LHCN-M2 (cell line): ENCODE data around the gene FAM53A. TPM values are rescaled to one million over a fixed set of nuclear protein-coding genes. Genes with fewer than 3 reads are reported as not detected.
A peak's percentile ranks its signal among the peaks of the same experiment; 100 is the strongest.

Experiments
- DNase-seq: peaks from one replicate; pipeline ENCODE4 v3.0.0-alpha.2; 2012; ENCODE audit warnings: low read depth
- polyA plus RNA-seq: library from polyadenylated mRNA; unstranded; fragments of >200 nt; gene quantifications from one replicate; pipeline ENCODE4 v1.2.1, GENCODE V29; 2012; ENCODE audit warnings: missing spikeins
- total RNA-seq: library from RNA; depleted of rRNA; stranded (reverse); fragments of >200 nt; gene quantifications from 2 replicates; pipeline ENCODE4 v1.2.3, GENCODE V29; 2014; rRNA removed

Gene FAM53A, protein sequence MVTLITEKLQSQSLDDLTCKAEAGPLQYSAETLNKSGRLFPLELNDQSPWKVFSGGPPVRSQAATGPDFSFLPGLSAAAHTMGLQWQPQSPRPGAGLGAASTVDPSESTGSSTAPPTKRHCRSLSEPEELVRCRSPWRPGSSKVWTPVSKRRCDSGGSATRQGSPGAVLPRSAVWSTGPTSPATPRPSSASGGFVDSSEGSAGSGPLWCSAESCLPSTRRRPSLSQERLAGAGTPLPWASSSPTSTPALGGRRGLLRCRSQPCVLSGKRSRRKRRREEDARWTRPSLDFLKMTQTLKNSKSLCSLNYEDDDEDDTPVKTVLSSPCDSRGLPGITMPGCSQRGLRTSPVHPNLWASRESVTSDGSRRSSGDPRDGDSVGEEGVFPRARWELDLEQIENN
- total RNA-seq: 11.1 and 12.3 TPM in 2 replicates
- polyA plus RNA-seq: 3.6 TPM

DNA sequence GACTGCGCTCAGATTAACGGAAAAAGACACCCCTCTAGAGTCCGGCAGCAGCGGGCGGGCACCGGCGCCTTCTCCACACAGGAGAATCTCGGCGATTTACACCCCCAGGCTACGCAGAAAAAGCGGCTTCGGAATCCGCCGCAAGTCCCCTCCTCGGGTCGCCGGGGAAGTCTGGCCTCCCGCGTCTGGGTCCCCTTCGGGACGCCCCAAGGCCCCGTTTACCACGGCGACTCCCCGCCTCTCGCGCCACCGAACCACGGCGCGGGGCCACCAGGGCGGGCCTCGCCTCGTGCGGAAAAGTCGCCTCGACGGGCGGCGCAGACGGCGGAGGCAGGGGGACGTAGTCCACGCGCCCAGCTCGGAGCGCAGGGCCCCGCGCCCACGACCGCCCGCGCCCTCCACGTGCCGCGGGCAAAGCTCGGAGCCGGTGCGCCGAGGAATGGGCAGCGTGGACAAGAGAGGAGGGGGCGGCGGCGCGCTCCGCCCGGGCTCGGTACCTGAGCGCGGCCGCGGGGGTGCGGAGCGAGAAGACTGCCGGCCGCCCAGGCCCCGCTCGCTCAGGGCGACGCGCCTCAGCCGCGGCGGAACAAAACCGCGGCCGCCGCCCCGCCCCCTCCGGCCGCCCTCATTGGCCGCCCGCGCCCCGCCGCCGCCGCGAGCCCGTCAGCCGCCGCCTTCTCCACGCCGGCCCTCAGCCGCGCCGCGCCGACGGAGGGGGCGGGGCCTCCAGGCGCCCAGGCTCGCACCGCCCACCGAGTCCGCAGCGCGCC lies at the start of gene FAM53A:
Gene FAM53A, minus strand, starts transcription at position 578 of the 770 bp plus-strand sequence. CDS start 15,572 bp downstream, outside the sequence.
- DNase-seq: peak; percentile 79

DNA sequence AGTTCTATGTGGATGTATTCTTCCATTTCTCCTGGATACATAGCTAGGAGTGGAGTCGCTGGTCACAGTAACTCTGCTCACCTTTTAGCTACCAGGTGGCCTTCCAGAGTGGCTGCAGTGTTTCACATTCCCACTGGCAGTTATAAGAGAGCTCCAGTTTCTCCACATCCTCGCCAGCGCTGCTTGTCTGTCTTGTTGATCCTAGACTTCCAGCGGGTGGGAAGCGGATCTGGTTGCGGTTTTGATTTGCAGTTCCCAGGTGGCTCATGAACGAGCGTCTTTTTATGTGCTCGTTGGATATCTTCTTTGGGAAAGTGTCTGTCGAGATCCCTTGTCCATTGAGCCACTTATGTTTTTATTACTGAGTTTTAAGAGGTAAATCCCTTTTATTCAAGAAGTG lies 48.8 kb upstream of the FAM53A start:
- no peak for DNase-seq

DNA sequence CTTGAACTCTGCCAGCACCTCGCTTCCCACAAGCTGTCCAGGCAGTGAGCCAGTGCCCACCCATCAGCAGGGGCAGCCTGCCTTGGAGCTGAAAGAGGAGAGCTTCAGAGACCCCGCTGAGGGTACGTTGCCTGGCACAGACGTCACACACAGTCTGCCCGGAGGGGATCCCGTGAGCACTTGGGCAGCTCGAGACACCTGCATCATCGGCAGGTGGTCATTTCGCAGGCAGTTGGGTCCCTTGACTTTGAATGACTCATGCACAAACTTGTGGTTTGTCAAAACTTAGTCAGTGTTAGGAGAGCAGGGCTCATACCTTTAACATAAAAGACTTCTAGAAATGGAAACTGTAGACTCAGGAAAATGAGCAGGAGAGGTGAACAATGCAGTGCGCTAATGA lies 47.1 kb upstream of the FAM53A start:
- DNase-seq: peak; percentile 34

DNA sequence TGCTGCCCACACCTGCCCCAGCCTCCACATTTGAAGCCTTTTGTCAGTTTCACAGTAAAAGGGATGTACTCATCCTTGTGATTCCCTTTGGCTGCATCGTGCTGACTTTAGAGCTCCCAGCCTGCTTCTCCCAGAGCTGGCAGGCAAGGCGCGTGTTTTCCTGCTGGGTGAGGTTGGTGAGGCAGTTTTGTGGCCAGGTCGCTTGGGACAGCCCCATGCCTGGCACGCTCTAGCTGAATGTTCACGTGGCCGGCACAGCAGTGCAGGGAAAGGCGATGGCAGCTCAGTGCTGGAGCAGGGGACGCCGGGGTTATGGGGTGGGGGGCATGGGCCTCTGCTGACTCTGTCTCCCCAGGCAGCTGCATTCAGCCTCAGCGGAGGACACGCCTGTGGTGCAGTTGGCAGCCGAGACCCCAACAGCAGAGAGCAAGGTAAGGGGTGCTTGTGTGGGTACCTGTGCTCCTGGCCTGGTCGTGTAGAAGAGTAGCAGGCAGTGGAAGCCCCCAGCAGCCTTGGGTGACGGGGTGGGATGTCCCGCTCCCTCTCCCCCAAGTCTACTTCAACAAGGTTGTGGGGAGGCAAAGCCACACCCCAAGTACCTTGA lies 46.5 kb upstream of the FAM53A start:
- no peak for DNase-seq

DNA sequence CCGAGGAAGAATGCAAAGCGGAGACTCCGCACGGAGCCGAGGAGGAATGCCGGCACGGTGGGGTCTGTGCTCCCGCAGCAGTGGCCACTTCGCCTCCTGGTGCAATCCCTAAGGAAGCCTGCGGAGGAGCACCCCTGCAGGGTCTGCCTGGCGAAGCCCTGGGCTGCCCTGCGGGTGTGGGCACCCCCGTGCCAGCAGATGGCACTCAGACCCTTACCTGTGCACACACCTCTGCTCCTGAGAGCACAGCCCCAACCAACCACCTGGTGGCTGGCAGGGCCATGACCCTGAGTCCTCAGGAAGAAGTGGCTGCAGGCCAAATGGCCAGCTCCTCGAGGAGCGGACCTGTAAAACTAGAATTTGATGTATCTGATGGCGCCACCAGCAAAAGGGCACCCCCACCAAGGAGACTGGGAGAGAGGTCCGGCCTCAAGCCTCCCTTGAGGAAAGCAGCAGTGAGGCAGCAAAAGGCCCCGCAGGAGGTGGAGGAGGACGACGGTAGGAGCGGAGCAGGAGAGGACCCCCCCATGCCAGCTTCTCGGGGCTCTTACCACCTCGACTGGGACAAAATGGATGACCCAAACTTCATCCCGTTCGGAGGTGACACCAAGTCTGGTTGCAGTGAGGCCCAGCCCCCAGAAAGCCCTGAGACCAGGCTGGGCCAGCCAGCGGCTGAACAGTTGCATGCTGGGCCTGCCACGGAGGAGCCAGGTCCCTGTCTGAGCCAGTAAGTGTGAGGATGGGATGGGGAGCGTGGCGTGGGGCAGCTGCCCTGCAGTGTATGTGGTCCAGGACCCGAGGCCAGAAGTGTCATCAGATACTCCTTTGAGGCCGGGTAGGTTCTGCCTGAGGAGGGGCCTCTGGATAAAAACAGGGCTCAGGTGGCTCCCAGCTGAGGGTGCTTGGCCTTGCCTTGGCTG lies 44.2 kb upstream of the FAM53A start:
- no peak for DNase-seq

DNA sequence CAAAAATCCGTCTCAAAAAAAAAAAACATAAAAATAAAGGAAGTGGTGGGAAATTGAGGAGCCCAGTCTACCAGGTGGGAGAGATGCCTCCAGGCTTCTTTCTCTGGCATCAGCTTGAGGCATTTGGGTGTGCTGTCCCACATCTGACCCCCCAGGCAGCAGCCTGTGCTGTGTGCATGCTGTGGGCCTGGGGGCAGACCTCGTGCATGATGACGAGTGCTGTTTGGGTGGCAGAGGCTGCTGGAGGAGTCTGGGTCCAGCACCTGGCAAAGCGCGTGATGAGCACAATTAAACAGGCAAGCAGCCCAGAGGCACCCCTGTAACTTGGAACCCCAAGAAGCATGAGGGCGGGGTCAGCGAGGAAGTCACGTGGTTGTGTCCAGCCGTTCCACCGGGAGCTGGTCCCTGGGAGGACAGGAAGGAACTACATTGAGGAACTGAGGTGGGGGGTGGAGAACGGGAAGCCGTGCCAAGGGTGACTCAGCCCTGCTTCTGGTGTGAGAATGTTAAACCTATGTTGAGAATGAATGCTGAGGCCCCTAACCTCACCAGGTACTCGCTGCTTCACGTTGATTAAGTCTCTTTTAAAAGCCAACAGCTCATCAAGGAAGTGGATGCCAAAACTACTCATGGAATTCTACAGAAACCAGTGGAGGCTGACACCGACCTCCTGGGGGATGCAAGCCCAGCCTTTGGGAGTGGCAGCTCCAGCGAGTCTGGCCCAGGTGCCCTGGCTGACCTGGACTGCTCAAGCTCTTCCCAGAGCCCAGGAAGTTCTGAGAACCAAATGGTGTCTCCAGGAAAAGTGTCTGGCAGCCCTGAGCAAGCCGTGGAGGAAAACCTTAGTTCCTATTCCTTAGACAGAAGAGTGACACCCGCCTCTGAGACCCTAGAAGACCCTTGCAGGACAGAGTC lies 43.3 kb upstream of the FAM53A start:
- DNase-seq: peak; percentile 66

DNA sequence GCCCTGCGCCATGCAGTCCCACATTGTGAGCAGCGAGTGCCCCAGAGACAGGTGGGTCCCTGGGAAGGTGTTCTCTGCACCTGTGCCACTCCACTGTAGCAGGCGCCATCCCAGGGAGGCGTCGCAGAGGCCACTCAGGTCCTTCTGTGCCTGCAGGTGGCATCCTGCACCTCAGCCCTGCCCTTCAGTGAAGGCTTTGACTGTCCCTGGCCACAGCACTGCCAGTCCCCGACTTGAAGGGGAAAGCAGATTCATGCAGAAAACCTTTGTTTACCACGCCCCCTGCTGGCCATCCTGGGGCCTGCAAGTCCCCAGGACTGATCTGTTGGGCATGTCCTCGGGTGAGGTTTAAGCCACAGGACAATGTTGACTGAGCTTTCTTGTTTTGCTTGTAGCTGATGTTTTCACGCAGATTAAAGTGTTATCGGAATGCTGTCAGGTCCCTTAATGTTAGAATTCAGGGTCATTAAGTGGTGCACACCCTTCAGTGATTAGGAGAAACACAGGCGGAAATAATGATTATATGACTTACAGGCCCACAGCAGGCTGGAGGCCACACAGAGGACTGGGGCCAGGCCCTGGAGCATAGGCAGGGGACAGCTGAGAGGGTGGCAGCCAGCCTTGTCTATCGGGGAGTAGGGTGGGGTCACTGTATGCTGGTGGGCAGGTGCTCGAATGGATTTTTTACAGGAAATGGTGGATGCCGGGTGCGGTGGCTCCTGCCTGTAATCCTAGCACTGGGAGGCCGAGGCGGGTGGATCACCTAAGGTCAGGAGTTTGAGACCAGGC lies 42.2 kb upstream of the FAM53A start:
- DNase-seq: peak; percentile 77

DNA sequence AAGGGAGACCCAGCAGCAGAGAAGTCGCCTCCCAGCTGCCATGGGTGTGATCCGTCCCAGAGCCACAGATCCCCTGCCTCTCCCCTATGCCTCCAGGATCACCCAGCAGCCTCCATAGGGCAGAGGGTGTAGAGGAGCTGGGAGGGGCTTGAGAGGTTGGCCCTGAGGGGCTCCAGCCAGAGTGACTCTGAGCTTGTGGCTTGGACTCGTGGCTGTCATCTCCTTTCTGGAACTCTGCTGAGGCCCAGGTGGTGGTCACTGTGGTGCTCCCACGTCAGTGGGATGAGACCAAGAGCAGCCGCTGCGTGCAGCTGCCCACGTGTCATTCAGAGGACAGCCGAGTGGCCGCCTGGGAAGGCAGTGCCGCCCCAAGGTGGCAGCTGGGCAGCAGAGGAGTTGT lies 41.4 kb upstream of the FAM53A start:
- DNase-seq: no peak

DNA sequence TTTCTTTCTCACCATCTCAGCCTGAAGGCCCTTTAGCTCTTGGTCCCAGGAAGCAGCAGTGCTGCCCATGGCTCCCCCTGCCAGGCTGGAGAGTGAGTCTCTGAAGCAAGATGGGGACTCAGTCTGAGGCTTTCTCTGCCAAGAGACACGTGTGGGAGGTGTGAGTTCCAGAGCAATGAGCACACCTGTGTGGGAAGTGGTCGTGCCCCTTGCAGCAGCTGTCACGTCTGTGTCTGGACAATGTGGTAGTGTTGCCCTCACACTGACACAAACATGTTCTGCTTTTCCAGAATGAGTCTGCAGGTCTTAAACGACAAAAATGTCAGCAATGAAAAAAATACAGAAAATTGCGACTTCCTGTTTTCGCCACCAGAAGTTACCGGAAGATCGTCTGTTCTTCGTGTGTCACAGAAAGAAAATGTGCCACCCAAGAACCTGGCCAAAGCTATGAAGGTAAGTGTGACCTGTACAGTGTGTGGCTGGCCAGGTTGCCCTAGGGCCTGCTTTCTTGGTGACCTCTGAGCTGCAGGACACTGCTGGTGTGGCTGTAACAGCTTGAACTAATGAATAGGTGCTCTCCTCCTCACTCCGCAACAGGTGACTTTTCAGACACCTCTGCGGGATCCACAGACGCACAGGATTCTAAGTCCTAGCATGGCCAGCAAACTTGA lies 39.2 kb upstream of the FAM53A start:
- no peak for DNase-seq

DNA sequence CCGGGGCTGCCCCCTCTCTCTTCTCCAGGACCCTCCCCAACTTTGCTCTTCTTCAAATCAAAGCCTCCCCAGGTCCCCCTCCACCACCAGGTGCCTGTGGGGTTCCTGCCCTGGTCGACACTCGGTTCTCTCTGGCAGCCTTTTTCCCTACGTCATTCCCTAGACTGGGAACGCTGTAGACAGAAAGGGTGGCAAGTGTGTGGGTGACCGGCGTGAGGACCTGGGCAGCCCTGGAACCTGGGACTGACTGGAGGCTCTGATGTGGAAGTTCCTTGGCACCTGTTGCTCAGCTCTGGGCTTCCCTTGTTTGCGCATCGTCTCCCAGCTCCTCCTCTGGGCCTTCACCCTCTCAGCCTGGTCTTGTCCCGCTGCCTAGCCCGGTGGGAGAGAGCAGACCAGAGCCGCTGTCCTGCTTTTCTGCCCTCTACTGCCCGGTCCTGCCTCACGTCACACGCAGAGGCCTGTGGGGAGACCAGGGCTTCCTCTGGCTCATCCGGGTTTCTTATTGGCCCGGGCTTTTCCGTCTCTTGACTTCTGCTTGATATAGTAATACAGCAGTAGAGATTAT lies 38.5 kb upstream of the FAM53A start:
- no peak for DNase-seq

DNA sequence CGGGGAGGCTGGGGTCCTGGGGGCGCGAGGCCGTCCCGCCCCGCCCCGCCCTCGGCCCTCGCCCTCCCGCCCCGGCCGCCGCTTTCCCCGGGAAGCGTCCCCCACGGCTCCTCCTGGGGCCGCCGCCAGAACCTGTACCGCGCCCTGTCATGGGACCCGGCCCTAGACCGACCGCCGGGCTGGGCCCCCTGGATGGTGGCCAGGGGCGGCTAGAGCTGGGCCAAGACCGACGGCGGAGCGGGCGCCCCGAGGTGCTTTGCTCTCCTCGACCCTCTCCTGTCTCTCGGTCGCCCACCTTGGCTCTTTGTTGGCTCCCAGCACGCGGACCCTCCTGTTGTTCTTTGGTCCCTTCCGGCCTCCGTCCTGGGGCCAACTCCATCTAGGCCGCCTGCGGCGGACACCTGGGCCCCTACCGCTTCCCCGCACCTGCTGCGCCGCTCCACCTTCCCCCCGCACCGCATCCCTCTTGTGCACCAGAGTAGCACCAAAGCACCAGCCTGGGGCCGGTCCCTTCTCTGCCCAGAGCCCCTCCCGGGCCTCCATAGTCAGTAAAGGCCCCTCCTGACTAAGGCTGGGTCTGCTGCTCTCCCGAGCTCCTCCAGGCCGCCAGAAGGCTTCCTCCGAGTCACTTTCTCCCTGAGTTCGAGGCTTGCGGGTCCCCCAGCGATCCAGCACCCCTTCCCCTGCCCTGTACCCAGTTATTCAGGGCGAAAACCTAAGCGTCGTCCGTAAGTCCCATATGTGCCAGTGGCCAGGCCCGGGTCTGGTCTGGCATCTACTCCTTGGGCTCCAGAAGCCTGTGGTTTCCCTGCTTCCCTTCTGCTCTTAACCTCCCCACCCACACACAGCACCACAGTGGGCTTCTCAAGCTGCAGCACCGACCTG lies 37.8 kb upstream of the FAM53A start:
- no peak for DNase-seq

DNA sequence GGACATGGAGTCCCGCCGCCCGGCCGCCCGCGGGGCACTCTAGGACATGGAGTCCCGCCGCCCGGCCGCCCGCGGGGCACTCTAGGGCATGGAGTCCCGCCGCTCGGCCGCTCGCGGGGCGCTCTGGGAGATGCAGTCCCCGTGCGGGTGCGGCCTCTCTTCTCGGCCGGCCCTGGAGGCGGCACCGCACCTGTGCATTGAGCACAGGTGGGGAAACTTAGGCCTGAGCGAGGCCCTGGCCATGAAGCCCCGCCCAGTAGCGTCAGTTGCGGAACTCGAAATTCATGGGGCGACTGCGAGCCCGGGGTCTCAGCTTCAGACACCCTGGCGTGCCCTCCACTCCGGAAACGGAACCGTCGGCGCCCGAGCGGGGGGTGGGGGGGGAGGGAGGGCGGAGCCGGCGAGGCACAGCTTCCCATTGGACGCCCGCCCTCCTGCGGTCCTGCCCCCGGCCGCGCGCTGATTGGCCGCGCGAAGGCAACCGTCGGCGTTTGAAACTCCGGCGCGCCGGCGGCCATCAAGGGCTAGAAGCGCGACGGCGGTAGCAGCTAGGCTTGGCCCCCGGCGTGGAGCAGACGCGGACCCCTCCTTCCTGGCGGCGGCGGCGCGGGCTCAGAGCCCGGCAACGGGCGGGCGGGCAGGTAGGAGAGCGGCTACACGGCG lies 37.0 kb upstream of the FAM53A start, which contains the start of the genes TACC3 and TMEM129:
Gene TACC3, plus strand, starts transcription at position 519 of the 663 bp plus-strand sequence. CDS start 1,901 bp downstream, outside the sequence.
Gene TMEM129, minus strand, starts transcription at position 321 of the 663 bp plus-strand sequence. CDS start 486 bp downstream, outside the sequence.
- DNase-seq: peak; percentile 95

DNA sequence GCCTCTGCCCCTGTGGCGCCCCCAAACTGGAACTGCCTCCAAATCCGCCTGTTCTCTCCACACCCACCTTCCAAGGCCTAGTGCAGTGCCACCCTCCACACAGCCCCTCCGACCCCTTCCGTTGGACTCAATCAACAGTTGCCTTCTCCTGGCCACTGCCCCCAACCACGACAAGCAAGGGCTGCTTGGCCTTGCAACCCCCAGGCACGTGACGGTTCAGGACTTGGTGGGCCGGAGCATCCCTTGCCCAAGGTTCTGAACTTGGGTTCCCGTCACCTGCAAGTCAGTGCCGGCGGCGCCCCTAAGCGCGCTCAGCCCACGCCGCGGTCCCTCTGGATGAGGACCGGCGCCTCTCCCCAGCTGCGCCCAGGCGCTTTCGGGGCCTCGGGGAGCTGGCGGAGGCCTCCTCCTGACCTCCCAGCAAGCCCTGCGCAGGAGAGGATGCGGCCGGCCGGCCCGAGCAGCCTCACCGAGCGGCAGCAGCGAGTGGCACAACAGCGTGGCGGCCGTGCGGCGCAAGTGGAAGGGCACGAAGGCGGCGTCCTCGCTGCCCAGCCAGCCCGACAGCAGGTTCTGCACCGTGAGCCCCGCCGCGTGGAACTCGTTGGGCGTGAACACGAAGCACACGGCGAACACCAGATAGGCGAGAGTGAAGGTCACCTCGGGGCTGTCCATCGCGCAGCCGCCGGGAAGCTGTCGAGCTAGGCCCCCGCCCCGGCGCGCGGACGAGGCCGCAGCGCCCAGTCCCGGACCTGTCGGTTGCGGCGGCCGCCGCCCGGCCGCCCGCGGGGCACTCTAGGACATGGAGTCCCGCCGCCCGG lies 36.3 kb upstream of the FAM53A start:
- peak; percentile 36 for DNase-seq

DNA sequence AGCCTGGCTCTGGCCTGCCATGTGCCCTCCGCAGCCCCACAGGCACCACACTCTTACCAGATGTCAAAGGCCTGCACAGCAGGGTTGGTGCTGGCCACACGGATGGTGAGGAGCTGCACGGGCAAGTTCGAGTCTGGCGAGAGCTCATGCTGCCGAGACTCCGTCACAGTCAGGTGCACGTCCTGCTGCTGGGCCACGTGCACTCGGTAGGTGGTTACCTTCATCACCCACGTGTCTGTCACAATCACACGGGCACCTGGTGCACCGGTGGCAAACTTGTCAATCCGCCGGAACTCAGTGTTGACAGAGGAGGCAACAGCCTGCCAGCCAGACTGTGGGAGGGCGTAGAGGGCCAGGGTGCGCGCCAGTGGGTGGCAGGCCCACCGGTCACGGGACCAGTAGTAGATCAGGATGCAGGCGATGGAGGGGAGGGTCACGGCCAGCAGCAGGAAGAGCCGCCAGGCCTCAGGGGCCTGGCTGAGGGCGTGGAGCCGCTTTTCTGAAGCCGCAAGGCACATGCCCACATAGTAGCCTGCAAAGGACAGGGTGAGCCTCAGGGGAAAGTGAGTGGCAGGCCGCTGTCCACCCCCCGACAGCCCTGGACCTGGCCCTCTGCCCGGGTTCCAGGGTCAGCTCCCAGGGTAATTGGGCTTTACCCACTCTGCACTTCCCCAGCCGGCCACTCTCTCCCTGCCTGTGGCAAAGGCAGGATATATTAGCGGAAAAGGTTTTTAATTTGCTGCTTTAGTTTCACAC lies 34.2 kb upstream of the FAM53A start:
- no peak for DNase-seq
